Mesodermal cell (in vitro differentiated cells): ENCODE measurements around the gene FAM83C.
"Not testable (repeated sequence)": the region's sequence is repeated elsewhere in the genome, so short reads cannot be mapped to it uniquely, and the experiment has no call there.

ENCODE experiments used
- H3K27ac ChIP-seq: 2 replicates; pipeline ENCODE4 v1.7.0; 2013; ENCODE audit warnings: mild to moderate bottlenecking, low read depth, low read length, moderate library complexity; ENCODE audit not compliant: severe bottlenecking
- H3K36me3 ChIP-seq: 2 replicates; pipeline ENCODE4 v1.7.1; 2013; ENCODE audit warnings: mild to moderate bottlenecking, low read length, moderate library complexity; ENCODE audit not compliant: control insufficient read depth, insufficient read depth
- H3K4me1 ChIP-seq: one replicate; pipeline ENCODE4 v1.7.1; 2013; ENCODE audit warnings: mild to moderate bottlenecking, low read length; ENCODE audit not compliant: insufficient read depth, control insufficient read depth, poor library complexity, severe bottlenecking
- H3K4me3 ChIP-seq: 2 replicates; pipeline ENCODE4 v1.7.0; 2013; ENCODE audit warnings: low read length, control low read depth, mild to moderate bottlenecking; ENCODE audit not compliant: insufficient read depth, poor library complexity, severe bottlenecking; ENCODE audit errors: extremely low read depth
- H3K9me3 ChIP-seq: 2 replicates; pipeline ENCODE4 v1.7.1; 2013; ENCODE audit warnings: mild to moderate bottlenecking, low read length, moderate library complexity; ENCODE audit not compliant: control insufficient read depth
- WGBS, 2 experiments: methylation state at CpG; one replicate each; pipeline ENCODE4 v1.1.5; 2013; ENCODE audit warnings: missing lambda C conversion rate in 2 of 2; ENCODE audit not compliant: insufficient coverage in 2 of 2; 5-methylcytosine and 5-hydroxymethylcytosine counted together

FAM83C gene

GRCh38 chr20:35317416-35318210, 25.4 kb upstream of the FAM83C start:
- no peak overlapping the region for H3K27ac ChIP-seq
- peaks cover 47% of the 10 kb centered on the region for H3K4me1 ChIP-seq
- no peaks in the 10 kb centered on the region for H3K9me3 ChIP-seq
- no peak overlapping the region for H3K4me3 ChIP-seq
- WGBS, 2 experiments: 93 to 94% methylated on average over 3 of the region's 5 CpGs
- peaks cover 4% of the 10 kb centered on the region for H3K36me3 ChIP-seq

DNA sequence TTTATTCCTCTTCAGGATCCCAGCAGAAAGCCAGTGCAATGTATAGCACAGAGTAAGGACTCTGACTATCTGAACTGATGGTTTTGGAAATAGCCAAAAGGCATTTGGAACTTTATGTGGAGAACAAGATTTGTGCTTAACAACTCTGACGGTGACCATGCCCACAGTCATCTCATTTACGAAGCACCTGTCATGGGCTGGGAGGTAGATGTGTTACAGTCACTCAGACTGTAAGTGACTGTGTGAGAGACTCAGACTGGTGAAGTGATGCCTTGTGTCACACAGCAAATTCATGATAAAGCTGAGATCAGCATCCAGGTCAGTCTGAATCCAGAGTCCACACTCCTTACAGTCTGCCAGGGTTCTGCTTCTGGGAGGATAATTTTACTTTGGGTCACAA, 23.9 kb upstream of the FAM83C start:
- Histone ChIP-seq H3K4me3 (no peak overlapping the region), H3K27ac (no peak overlapping the region), H3K36me3 (peaks cover 4% of the 10 kb centered on the region), H3K9me3 (no peaks in the 10 kb centered on the region), H3K4me1 (peaks cover 55% of the 10 kb centered on the region)
- WGBS, 2 experiments: 100% methylated on average over 2 of the region's 2 CpGs

- H3K9me3 ChIP-seq, H3K4me3 ChIP-seq, H3K36me3 ChIP-seq, H3K27ac ChIP-seq: not testable (repeated sequence)
- WGBS, 2 experiments: 78 to 94% methylated on average over 4 to 7 of the region's 7 CpGs
- H3K4me1 ChIP-seq: peaks cover 50% of the 10 kb centered on the region
Measured at GRCh38 chr20:35315632-35316020, 23.4 kb upstream of the FAM83C start.

DNA sequence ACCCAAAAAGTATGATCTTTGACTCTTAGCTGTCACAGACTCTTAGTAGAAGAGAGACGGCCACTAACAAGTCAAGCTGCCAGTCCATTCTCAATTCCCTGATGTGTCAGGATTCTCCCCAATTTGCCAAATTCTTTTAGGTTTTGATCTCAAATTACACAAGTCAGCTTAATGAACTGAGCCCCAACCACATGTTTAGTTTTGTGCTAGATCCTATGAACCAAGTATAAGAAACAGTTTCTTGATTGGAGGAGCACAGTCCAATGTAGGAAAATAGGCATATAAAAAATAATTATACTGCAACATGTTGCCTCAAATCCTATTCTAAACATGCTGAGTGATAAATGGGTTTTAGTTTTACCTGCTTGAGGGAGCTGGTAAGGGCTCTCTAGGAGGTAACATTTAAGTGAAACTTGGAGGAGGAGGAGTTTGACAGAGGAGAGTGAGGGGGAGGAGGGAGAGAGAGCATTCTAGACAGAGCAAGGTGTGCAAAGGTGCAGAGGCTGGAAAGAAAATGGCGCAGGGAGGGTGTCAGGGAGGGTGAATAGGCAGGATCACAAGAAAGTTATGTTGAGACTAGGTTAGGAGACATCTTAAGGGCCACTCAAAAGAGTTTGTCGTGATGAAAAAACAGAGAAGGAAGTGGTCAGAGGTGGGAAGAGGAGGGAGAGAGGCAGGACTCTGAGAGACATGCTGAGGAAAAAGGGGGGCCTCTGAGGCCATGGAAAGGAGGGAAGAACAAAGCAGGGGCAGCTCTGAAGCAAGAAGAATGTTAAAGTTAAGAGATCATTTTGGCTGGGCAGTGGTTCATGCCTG, 22.8 kb upstream of the FAM83C start:
- peaks cover 4% of the 10 kb centered on the region for H3K36me3 ChIP-seq
- no peak overlapping the region for H3K4me3 ChIP-seq
- no peak overlapping the region for H3K27ac ChIP-seq
- 81 to 84% methylated on average over 3 of the region's 3 CpGs for WGBS, 2 experiments
- no peaks in the 10 kb centered on the region for H3K9me3 ChIP-seq
- peaks cover 46% of the 10 kb centered on the region for H3K4me1 ChIP-seq

DNA sequence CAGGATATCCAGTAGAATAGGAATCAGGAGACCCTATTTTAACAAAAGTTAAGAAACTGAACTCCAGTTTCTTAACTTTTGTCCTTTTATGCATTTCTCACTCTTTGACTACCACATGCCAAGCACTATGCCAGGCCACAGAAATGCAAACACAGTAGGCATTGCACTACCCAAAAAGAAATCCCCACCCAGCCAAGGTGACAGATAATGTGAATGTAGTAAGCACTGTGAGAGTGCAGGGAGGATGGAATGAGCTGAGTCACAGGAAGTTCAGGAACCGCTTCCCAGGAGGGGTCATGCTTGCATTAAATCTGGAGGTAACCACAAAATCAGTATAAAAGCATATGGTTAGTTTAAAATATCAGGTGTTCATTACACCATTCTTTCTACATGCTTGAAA, 20.1 kb upstream of the FAM83C start:
- Histone ChIP-seq H3K9me3 (no peaks in the 10 kb centered on the region), H3K4me3 (no peak overlapping the region), H3K4me1 (peaks cover 35% of the 10 kb centered on the region), H3K36me3 (peaks cover 4% of the 10 kb centered on the region), H3K27ac (peak overlapping the region; percentile 11)
- WGBS, 2 experiments: no CpG with 5 or more reads among the region's 1 CpG

DNA sequence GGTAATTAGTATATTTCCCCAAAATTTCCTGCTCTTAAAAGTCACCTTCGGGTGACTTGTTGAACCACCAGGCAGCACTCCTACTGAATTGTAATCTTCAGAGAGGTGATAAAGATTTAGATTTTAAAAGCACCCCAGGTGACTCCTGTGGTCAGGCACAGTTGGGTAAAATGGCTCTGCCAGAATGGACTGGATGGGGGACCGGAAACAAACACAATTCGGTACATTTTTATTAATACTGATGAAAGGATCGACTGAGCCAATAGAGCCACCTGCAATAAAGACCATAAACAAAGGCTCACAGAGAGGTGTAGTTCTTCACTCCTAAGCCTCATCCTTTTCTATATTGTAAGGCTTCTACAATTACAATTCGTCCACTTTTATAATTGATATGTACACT, 19.6 kb upstream of the FAM83C start:
- peak overlapping the region; percentile 11 for H3K27ac ChIP-seq

DNA sequence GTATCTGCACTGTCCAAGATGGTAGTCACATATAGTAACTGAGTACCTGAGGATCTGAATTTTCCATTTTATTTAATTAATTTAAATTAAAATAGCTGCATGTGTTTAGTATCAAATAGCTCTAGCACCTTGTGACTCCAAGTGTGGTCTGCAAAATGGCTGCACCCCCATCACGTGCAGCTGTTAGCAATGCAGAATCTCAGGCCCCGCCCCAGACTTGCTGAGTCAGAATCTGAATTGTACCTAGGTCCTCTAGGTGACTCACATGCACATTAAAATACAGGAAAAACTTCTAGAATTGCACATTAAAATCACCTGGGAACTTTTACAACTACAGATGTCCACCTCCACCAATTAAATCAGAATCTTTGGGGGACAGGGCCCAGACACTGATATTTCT, 19.2 kb upstream of the FAM83C start:
- no peak overlapping the region for H3K4me3 ChIP-seq

More for the DNA sequence above, 19.6 kb upstream of the FAM83C start:
- H3K4me3 ChIP-seq: no peak overlapping the region
- 89 to 90% methylated on average over 2 to 3 of the region's 5 CpGs for WGBS, 2 experiments
- peaks cover 4% of the 10 kb centered on the region for H3K36me3 ChIP-seq
- peaks cover 40% of the 10 kb centered on the region for H3K4me1 ChIP-seq
- no peaks in the 10 kb centered on the region for H3K9me3 ChIP-seq

GRCh38 chr20:35307666-35308653, 15.7 kb upstream of the FAM83C start:
- 95 to 96% methylated on average over 9 to 10 of the region's 13 CpGs for WGBS, 2 experiments
- Histone ChIP-seq H3K27ac (no peak overlapping the region), H3K9me3 (no peaks in the 10 kb centered on the region), H3K4me1 (peaks cover 65% of the 10 kb centered on the region), H3K4me3 (no peak overlapping the region), H3K36me3 (peaks cover 4% of the 10 kb centered on the region)

More for the DNA sequence above, 19.2 kb upstream of the FAM83C start:
- peaks cover 44% of the 10 kb centered on the region for H3K4me1 ChIP-seq
- WGBS, 2 experiments: 92% methylated on average over 2 of the region's 2 CpGs
- H3K27ac ChIP-seq: no peak overlapping the region
- H3K9me3 ChIP-seq: no peaks in the 10 kb centered on the region
- peaks cover 4% of the 10 kb centered on the region for H3K36me3 ChIP-seq

GRCh38 chr20:35306931-35307517, 14.8 kb upstream of the FAM83C start:
- H3K27ac ChIP-seq: no peak overlapping the region
- H3K9me3 ChIP-seq: no peaks in the 10 kb centered on the region
- 75% methylated on average over 3 of the region's 4 CpGs; no CpG with 5 or more reads in 1 of the 2 experiments for WGBS, 2 experiments
- no peak overlapping the region for H3K4me3 ChIP-seq
- peaks cover 60% of the 10 kb centered on the region for H3K4me1 ChIP-seq
- peaks cover 4% of the 10 kb centered on the region for H3K36me3 ChIP-seq
